NCI-H2029 (cell line): ENCODE results near the gene PRR15.
A peak's percentile ranks its signal among the peaks of the same experiment; 100 is the strongest.

Experiments used
- DNase-seq: peaks from one replicate; lab custom pipeline; 2025; lab: John Stamatoyannopoulos, UW

PRR15 gene

GRCh38 chr7:29569648-29570047 lies 6.0 kb downstream of the PRR15 start:
- no peak for DNase-seq

GRCh38 chr7:29572558-29572957 lies 8.9 kb downstream of the PRR15 start:
- no peak for DNase-seq

GRCh38 chr7:29573567-29573966 lies 9.9 kb downstream of the PRR15 start:
- peak; percentile 59 for DNase-seq

GRCh38 chr7:29574659-29575058 lies 11.0 kb downstream of the PRR15 start:
- no peak for DNase-seq

- DNase-seq: no peak
Observed at GRCh38 chr7:29587195-29587808, 23.7 kb downstream of the PRR15 start.

- DNase-seq: no peak
Observed at GRCh38 chr7:29588212-29588611, 24.6 kb downstream of the PRR15 start.

- no peak for DNase-seq
Observed at GRCh38 chr7:29588900-29589696, 25.5 kb downstream of the PRR15 start.

GRCh38 chr7:29592866-29593265 lies 29.2 kb downstream of the PRR15 start:
- no peak for DNase-seq

- no peak for DNase-seq
Observed at GRCh38 chr7:29593459-29593858, 29.8 kb downstream of the PRR15 start.

GRCh38 chr7:29596593-29597178 lies 33.1 kb downstream of the PRR15 start:
- DNase-seq: no peak

- no peak for DNase-seq
Observed at GRCh38 chr7:29597266-29597665, 33.6 kb downstream of the PRR15 start.

- no peak for DNase-seq
Observed at GRCh38 chr7:29598137-29598536, 34.5 kb downstream of the PRR15 start.

GRCh38 chr7:29598613-29599012 lies 35.0 kb downstream of the PRR15 start:
- DNase-seq: peak; percentile 54

GRCh38 chr7:29599026-29599425 lies 35.4 kb downstream of the PRR15 start:
- no peak for DNase-seq

- DNase-seq: no peak
Observed at GRCh38 chr7:29600661-29601060, 37.0 kb downstream of the PRR15 start.

GRCh38 chr7:29604052-29604451 lies 40.4 kb downstream of the PRR15 start:
- DNase-seq: no peak

GRCh38 chr7:29604702-29605101 lies 41.1 kb downstream of the PRR15 start:
- no peak for DNase-seq

GRCh38 chr7:29605671-29606070 lies 42.0 kb downstream of the PRR15 start:
- DNase-seq: no peak

- DNase-seq: no peak
Observed at GRCh38 chr7:29606287-29606721, 42.7 kb downstream of the PRR15 start.

- no peak for DNase-seq
Observed at GRCh38 chr7:29606830-29607229, 43.2 kb downstream of the PRR15 start.

GRCh38 chr7:29607259-29607658 lies 43.6 kb downstream of the PRR15 start:
- DNase-seq: no peak

GRCh38 chr7:29607889-29608288 lies 44.3 kb downstream of the PRR15 start:
- DNase-seq: no peak
